AG08395 (cell line): ENCODE data around the gene ZEB1.
"Not testable (repeated sequence)": the region's sequence is repeated elsewhere in the genome, so short reads cannot be mapped to it uniquely, and the experiment has no call there.

Experiments
- DNase-seq: peaks from one replicate; pipeline ENCODE4 v3.0.0; 2012; ENCODE audit warnings: mixed read lengths, low spot score

ZEB1 gene

DNA sequence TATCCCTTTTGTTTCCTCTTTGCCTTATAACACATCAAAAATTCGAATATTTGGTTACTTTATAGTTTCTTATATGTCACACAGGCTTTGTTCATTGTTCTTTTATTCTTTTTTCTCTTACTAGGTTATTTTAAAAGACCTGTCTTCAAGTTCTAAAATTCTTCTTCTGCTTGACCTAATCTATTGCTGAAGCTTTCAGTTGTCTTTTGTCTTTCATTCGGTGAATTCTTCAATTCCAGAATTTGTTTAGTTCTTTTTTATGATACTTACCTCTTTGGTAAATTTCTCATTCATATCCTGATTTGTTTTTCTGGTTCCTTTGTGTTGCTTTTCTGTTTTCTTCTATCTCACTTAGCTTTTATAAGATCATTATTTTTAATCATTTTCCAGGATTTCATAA is 188.4 kb downstream of the ZEB1 start:
- no peak for DNase-seq

DNA sequence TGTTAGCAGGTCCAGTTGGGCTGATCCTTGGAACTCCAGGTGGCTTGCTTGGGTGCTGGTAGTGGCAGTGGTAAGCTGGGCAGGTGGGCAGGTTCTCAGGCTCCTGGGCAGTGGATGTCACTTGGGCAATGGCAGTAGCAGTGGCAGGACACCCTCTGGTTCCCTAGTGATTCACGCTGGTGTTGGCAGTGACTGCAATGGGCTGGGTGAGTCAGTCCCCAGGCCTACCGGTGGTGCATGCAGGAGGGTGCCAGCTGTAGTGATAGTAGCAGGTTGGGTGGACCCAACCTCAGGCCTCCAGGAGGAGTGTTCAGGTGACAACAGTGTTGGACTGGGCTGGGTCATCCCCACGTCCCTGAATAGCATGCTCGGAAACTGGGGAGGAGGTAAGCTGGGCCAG is 189.2 kb downstream of the ZEB1 start:
- no peak for DNase-seq

DNA sequence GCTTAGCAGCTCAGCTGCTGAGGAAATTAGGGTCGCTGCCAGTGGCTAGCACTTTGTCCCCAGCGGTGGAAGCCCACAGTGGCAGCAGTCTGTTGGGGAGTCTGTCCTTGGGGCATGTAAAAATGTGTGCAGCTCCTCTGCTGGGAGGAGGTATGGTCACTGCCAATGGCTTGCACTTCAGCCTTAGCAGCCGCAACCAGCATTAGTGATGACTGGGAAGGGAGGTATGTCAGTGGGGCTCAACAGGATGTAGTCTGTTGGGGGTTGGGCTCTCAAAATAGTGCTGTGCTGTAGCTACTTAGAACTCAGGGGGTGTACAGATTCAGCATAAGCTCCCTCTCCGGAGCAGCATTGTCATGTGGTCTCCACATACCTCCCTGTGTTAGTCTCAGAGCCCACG is 189.9 kb downstream of the ZEB1 start:
- no peak for DNase-seq

DNA sequence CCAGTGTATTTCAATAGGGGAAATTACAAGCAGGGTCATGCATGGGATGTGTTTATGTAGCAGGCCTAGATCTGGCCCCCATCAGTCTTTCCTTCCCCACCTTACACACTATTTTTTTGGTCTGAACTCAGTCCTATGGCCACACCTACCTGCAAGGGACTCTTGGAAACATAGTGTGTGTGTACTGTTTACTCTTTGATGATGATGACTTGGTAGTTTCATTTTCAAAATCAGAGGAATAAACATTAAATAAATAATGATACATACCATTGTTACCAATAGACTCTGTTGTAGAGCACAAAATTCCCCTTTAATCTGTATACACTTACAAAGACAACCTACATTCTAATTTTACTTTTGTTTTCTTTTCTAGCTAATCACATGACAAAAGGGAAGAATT is 191.0 kb downstream of the ZEB1 start:
- DNase-seq: no peak

DNA sequence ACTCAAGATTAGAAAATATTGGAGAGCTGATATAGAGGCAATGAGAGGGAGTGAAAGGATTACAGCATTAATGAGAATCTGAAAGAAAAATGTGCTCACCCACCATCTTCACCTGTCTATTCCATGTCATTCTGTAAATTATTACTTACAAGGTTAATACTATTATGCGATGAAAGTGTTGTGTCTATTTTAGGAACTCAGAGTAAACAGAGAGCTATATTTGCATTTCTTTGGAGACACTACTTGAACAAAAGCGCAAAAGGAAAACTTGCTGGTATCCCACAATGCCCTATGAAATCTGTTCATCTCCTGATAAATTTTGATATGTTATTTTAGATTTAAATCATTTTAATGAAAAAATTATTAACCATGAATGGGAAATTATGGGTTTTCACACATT is 196.1 kb downstream of the ZEB1 start:
- DNase-seq: no peak

DNA sequence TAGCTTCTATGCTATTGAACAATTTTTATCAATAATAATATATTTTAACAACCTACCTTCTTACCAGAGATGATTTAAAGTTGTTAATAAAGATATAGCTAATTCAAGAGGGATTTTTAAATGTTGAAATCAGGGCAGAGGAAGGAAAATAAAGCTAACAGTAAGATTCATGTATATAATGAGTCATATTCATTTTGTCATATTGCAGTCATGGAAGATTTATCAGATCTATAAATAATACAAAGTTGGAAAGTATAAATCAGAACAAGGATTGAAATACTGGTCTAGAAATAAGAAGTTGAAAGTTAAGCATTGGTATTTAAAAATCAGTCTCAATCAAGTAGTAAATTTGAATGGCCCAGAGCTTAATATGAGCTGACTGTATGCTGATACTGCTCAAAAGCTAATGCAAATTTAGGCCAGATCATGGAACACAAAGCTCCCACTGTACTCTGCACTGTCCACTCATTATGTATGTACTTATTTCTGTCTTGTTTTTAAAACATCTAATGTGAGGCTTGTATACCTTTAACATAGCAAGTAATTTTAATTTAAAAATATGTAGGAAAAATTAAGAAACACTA is 196.9 kb downstream of the ZEB1 start:
- DNase-seq: no peak

DNA sequence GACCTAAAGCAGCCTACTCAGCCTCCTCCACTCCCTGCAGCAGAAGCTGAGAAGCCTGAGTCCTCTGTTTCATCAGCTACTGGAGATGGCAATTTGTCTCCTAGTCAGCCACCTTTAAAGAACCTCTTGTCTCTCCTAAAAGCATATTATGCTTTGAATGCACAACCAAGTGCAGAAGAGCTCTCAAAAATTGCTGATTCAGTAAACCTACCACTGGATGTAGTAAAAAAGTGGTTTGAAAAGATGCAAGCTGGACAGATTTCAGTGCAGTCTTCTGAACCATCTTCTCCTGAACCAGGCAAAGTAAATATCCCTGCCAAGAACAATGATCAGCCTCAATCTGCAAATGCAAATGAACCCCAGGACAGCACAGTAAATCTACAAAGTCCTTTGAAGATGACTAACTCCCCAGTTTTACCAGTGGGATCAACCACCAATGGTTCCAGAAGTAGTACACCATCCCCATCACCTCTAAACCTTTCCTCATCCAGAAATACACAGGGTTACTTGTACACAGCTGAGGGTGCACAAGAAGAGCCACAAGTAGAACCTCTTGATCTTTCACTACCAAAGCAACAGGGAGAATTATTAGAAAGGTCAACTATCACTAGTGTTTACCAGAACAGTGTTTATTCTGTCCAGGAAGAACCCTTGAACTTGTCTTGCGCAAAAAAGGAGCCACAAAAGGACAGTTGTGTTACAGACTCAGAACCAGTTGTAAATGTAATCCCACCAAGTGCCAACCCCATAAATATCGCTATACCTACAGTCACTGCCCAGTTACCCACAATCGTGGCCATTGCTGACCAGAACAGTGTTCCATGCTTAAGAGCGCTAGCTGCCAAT is 202.2 kb downstream of the ZEB1 start:
- no peak for DNase-seq

DNA sequence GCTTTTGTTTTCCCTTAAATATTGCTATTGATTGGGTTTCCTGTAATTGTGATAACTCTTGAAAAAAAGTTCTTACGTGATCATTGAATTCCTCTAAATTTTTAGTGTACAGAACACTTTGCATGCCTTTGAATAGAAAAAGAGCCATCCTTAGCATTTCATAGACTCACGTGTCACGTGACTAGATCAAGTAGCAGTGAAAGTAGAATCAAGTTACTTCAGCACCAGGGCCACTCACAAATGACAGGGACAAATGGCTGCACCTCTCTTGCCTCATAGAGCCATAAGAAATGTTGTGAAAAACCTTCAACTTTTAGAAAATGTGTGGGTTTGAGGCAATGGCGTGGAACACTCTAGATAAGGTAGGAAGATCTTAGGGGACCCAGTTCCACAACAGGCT is 203.8 kb downstream of the ZEB1 start:
- DNase-seq: no peak

DNA sequence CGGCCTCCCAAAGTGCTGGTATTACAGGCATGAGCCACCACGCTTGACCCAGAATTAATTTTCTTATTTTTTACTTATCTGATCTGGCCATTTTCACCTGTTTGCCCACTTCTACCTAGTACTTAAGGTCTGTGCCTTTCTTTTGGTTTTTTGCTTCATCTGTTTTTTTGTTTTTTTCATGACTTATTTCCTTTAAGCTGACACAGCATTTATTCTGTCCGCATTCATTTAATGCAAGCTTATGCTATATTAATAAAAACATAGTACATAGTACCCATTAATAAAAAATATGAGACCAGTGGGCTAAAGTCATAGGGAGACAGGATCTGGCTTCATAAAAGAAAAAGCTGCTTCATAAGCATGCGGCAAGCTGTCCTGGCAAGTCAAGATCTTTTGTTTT is 205.4 kb downstream of the ZEB1 start:
- DNase-seq: no peak

DNA sequence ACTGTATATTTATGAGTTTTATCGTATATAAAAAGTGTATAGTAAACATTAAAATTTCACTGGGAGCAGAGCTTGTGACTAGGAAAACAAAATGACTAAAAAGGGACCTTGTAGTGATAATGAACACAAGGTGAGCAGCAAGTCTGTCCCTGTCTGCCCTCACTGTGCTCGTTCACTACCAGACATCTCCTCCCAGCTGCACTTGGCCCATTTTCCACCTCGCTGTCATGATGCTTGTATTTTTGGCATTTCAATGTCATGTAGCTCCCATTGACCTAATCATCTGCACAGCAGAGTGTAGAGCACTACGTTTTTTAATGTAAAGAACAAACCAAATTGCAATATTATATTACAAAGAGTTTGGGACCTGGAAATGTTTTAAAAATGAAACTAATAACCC is 207.2 kb downstream of the ZEB1 start:
- DNase-seq: no peak

DNA sequence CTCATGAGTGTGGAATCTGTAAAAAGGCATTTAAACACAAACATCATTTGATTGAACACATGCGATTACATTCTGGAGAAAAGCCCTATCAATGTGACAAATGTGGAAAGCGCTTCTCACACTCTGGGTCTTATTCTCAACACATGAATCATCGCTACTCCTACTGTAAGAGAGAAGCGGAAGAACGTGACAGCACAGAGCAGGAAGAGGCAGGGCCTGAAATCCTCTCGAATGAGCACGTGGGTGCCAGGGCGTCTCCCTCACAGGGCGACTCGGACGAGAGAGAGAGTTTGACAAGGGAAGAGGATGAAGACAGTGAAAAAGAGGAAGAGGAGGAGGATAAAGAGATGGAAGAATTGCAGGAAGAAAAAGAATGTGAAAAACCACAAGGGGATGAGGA is 207.7 kb downstream of the ZEB1 start:
- DNase-seq: no peak

DNA sequence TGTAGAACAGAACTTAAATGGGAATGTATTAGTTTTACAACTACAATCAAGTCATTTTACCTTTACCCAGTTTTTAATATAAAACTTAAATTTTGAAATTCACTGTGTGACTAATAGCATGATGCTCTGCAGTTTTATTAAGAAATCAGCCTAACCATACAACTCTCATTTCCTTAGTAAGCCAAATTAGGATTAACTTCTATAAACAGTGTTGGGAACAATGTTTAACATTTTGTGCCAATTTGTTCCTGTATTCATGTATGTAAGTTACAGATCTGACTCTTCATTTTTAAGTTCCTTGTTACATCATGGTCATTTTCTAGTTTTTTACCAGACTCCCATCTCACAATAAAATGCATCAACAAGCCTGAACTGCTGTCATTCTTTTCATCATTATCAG is 209.8 kb downstream of the ZEB1 start:
- no peak for DNase-seq

DNA sequence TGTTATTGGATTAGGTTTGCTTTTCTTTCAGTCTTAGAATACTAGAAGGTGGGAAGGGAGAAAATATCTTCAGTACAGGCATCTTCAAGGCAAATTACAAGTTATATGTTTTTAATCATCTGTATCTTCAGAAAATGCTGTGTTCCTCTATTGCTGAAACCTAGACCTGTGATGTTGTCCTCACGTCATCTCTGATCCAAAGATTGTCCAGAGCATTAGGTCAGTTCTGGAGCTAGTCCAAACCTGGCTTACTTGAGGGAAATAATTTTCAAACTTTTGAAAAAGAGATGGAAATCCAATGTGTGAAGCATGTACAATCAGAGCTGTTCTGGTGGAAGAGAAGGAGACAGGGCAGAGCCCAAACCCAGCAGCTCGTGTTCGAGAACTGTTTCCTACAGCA is 217.3 kb downstream of the ZEB1 start:
- DNase-seq: peak; percentile 18

DNA sequence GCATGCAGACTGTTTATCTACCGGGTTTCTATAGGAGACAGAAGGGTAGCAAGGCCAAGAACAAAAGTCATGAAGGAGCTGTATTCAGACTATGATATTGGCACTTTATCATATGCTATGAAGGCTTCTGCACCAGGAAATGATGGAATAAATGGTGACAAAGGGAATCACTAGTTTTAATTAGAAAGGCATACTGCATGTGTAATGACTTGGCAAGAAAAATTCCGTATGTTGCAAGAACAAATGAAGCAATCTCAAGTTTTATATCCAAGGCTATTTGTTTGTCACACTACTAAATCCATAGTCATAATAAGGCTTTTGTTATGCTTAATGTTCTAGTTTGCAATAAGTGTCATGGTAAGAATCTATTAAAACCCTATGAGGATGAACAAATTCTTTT is 230.9 kb downstream of the ZEB1 start:
- DNase-seq: peak; percentile 49

DNA sequence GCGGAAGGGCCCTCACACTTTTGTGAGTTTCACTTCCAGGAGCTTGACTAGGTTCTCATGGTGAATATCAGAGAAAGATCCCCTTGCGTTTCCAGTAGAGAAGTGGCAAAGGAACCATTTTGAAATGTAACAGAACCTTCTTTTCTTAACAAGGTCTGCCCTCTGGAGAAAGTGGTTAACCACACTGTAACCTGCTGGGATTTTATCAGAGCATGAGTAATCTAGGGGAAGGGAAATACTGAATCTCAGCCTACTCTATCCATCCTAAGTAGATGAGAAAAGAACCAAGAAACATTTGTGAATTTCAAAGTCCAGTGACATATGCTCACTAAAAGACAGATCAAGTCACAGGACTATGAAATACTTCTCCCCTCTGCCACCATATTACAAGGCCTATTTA is 235.5 kb downstream of the ZEB1 start:
- peak; percentile 39 for DNase-seq

DNA sequence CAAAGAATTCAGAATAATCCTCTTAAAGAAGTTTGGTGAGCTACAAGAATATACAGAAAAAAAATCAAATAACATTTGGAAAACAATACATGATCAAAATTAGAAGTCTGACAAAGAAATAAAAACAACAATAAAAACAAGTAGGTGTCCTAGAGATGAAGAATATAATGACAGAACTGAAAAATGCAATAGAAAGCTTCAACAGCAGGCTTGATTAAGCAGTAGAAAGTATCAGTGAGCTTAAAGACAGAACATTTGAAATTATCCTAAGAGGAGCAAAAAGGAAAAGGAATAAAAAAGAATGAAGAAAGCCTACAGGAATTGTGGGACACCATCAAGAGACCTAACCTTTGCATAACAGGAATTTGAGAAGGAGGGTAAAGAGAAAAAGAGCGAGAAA is 238.8 kb downstream of the ZEB1 start:
- DNase-seq: no peak

DNA sequence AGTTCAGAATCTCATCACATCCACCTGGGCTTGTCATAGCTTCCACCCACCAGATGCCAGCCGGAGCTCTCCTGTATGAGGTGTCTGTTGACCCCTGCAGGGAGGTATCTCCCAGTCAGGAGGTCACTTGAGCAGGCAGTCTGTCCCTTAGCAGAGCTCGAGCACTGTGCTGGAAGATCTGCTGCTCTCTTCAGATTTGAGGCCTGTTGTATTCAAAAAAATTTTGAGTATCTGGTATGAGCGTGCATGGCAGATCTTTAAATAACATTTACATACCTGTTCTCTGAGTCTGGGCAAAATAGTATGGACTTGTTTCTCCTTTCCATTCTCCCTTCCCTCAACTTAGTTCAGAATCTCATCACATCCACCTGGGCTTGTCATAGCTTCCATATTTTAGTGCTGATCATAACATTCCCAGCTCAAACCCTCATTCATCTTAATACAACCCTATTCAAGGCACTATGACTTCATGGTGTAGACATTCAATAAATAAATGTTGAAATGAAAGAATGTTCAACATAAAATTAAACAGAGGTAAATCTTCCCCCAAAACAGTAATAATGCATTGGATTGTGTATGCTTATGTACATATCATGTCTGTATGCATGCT is 249.3 kb downstream of the ZEB1 start:
- not testable (repeated sequence) for DNase-seq

DNA sequence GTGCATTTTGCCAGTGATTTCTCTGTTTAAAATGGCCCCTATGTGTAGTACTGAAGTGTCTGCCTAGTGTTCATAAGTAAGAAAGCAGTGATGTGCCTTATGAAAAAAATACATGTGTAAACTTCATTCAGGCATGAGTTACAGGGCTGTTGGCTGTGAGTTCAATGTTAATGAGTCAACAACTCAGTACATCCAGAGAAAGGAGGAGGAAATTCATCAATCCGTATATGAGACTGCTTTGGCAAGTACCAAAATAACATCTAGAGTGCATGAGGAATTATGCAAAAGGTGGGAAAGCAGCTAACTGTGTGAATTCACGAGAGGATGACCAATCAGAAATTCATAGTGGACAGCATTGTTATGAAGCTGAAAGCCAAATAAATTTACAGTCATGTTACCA is 255.6 kb downstream of the ZEB1 start:
- DNase-seq: no peak

DNA sequence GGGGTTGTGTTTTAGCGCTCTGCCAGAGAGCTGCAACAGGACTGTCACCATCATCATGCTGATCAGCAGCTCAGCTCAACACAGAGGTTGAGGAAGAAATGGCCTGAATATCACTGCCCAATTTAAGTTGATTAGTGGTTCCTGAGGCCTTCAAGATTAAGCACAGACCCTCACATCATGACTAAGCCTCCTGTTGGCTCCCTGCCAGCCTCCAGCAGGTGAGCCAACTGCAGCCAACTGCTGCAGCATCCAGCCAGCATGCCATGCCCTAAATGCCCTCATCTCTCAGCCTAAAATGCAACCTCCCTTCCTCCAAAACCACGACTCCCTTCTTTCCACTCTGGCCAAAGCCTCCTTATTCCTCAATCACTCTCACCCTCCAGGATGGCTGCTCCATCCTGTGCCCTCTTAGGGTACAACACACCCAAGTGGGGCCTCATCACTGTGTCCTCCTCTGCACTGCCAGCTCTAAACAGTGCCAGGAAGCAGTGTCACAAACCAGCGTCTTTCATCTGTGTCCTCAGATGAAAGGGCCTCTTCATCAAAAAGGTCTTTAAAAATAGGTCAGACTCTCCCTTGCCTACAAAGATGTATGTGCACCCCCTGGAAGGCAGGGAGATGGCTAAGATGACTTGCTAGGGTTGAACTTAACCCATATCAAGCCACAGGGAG is 259.3 kb downstream of the ZEB1 start:
- no peak for DNase-seq

DNA sequence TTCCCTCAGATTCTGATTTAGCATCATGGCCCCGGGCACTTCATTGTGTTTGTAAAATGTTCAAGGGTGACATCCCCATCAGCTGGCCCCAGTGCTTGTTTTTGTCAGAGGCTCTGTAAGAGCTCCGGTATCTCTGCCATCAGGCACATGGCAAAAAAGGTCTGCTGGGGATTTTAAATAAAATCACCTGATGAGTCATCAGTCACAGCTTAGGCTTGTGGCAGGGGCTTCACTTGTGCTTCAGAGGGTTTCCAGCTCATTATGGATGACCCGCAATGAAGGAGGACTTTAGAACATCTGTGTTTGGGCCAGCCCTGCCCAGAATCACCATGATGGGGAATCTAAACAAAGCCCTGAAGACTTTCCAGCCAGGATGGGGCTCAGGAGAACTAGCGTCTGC is 259.9 kb downstream of the ZEB1 start:
- DNase-seq: no peak
